Astrocyte of the spinal cord (primary cell): ENCODE results near the gene ERI2.

Source experiments
- DNase-seq: peaks from one replicate; pipeline ENCODE4 v3.0.0; 2011; ENCODE audit warnings: low read depth, low spot score
- H3K4me3 ChIP-seq: 2 replicates; pipeline ENCODE4 v1.5.1; 2011; ENCODE audit warnings: low read depth, mild to moderate bottlenecking, low read length, moderate library complexity
- in situ Hi-C: cut with HindIII; loops from 2 replicates; pipeline ENCODE4 v1.10.0; 2017; ENCODE audit warnings: low sequenced_read_pairs
- TF ChIP-seq, protein P1 (sequence below): IDR thresholded peaks from 2 replicates; pipeline ENCODE4 v1.5.1; 2012; ENCODE audit warnings: low read depth, mild to moderate bottlenecking, low read length, inconsistent platforms

The ERI2 gene

DNA sequence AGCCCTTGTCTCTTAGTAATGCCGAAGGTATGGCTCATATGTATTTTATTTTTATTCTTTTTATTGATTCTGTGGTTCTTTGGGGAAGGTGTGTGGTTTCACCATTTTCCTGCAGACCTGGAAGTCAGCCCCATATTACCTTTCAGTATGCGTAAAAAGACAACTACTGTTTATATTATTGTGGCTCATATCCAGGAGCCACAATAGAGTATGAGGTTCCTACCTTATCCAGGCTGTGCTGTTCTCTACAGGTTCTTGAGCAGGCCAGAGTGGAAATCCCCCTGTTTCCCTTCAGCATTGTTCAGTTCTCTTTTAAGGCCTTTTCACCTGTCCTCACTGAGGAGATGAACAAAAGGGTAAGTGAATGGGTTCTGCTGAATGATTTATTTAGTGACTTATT, 33.2 kb upstream of the ERI2 start:
- TF ChIP-seq, protein P1, sequence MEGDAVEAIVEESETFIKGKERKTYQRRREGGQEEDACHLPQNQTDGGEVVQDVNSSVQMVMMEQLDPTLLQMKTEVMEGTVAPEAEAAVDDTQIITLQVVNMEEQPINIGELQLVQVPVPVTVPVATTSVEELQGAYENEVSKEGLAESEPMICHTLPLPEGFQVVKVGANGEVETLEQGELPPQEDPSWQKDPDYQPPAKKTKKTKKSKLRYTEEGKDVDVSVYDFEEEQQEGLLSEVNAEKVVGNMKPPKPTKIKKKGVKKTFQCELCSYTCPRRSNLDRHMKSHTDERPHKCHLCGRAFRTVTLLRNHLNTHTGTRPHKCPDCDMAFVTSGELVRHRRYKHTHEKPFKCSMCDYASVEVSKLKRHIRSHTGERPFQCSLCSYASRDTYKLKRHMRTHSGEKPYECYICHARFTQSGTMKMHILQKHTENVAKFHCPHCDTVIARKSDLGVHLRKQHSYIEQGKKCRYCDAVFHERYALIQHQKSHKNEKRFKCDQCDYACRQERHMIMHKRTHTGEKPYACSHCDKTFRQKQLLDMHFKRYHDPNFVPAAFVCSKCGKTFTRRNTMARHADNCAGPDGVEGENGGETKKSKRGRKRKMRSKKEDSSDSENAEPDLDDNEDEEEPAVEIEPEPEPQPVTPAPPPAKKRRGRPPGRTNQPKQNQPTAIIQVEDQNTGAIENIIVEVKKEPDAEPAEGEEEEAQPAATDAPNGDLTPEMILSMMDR, result no peak
- in situ Hi-C loops, result no loop called here
- no peak for DNase-seq
- H3K4me3 ChIP-seq, result no peak overlapping the region

DNA sequence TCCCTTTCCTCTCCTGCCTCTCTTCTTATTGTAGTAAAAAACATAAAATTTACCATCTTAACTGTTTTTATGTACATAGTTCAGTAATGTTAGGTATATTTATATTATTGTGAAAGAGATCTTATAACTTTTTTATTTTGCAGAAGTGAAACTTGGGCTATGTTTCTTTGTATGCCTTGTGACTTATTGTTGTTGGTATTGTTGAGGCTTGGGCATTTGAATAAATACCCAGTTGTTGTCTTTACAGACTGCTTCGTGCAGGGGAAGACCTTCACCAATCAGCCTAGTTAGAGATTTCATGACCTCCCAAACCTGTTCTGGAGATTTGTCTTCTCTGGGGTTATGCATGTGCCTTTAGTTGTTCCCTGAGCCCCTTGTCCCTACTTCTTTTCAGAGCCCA, 32.0 kb upstream of the ERI2 start:
- no peak overlapping the region for H3K4me3 ChIP-seq
- in situ Hi-C loops, result no loop called here
- DNase-seq, result no peak
- TF ChIP-seq, protein P1, result no peak

DNA sequence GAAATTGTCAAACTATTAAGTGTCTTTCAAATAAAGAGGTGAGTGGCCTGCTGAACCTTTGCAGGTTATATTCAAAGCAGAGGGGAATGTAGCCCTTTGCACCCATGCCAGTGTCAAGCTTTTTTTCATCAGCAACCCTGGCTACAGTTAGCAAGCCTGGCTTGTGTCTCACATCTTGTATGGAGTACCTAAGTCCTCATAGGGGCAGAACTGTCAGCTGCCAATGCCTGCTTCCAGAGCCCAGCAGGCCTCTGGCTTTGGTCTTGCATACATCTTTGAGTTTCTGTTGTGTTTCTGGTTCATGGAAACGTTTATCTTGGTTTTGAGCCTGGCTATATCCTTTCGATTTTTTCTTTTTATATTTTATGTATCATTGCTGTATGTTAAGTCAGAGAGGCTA, 26.8 kb upstream of the ERI2 start:
- in situ Hi-C loops, result no loop called here
- no peak overlapping the region for H3K4me3 ChIP-seq
- TF ChIP-seq, protein P1, result no peak
- DNase-seq, result no peak

DNA sequence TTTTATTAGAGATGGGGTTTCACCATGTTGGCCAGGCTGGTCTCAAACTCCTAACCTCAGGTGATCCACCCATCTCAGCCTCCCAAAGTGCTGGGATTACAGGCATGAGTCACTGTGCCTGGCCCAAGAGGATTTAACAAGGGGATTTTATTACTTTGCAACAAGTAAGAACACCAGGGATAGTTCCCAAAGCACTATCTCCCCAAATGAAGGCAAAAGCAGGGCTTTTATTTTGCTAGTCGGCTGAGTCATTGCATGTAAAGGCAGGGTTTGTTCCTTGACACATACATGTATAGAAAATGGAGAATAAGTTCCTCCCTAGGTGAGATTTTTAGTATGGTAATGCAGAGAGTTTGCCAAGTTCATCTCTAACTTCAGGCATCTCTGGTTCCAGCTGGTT, 24.1 kb upstream of the ERI2 start:
- in situ Hi-C loops, result no loop called here
- TF ChIP-seq, protein P1, result no peak
- H3K4me3 ChIP-seq, result no peak overlapping the region
- DNase-seq, result no peak

DNA sequence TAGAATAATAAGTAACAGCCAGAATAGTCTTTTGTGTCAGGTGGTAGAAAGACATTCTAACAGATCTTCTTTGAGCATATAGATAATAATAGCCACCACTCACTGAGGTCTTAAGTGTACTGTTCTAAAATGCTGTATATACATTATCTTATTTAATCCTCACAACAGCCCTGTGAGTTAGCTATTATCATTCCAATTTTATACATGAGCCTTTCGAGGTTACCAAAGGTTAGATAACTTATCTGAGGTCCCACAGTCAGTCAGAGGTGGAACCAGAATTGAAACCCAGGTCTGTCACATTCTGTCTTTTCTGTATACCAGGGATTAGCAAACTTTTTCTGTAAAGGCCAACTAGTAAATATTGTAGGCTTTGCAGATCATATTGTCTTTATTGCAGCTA, 23.3 kb upstream of the ERI2 start:
- TF ChIP-seq, protein P1, result no peak
- H3K4me3 ChIP-seq, result no peak overlapping the region
- DNase-seq, result no peak
- in situ Hi-C loops, result no loop called here

DNA sequence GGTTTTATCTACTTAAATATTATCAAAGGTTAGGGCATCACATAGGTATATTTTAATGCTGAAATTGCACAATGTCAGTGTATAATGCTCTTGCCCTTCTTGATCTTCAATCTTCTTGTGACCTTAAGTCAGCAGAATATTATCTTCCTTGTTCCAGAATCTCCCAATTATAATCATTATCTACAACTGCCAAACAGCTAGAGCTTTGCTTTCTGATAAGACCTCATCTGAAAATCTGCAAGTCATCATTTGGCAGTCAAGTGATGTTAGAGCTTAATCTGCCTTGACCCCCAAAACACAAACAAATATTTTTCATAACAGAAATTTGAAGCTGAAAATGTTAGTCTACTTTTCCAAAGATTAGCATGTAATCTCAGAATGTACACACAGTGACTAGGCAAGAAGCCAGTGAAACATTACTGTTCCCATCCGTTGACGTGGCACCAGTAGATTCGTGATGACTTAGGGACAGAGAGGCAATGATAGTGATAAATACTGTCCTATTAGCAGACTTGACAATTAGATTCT, 19.8 kb upstream of the ERI2 start:
- TF ChIP-seq, protein P1, result no peak
- H3K4me3 ChIP-seq, result no peak overlapping the region
- in situ Hi-C loops, result no loop called here
- no peak for DNase-seq
